Vagina (tissue), 2 donors: Measurements from ENCODE around the gene CCDC183.

Source experiments
- POLR2A ChIP-seq, 2 donors: fragments of 450-650 bp; IDR thresholded peaks; one replicate each; pipeline ENCODE4 v1.6.1; 2017; ENCODE audit warnings: antibody characterized with exemption in 2 of 2, mild to moderate bottlenecking in 2 of 2, moderate library complexity in 2 of 2
- POLR2AphosphoS5 ChIP-seq, 2 donors: sonication (generic); formaldehyde crosslinking; IDR thresholded peaks; one replicate each; pipeline ENCODE4 v1.9.0; 2017; ENCODE audit warnings: antibody characterized with exemption in 2 of 2, mild to moderate bottlenecking in 2 of 2, low read depth in 1 of 2; ENCODE audit not compliant: insufficient read depth in 1 of 2

GRCh38 chr9:136795000-136795348, 1.2 kb upstream of the CCDC183 start:
- no peak for TF ChIP-seq POLR2AphosphoS5 (IDR thresholded peaks at IDR 0.05; ENCODE audit: insufficient read depth in 1 of 2, low read depth in 1 of 2)
- no peak for TF ChIP-seq POLR2A (IDR thresholded peaks at IDR 0.05)
